ENCODE measurements around the gene SLC26A1.

The SLC26A1 gene, protein sequence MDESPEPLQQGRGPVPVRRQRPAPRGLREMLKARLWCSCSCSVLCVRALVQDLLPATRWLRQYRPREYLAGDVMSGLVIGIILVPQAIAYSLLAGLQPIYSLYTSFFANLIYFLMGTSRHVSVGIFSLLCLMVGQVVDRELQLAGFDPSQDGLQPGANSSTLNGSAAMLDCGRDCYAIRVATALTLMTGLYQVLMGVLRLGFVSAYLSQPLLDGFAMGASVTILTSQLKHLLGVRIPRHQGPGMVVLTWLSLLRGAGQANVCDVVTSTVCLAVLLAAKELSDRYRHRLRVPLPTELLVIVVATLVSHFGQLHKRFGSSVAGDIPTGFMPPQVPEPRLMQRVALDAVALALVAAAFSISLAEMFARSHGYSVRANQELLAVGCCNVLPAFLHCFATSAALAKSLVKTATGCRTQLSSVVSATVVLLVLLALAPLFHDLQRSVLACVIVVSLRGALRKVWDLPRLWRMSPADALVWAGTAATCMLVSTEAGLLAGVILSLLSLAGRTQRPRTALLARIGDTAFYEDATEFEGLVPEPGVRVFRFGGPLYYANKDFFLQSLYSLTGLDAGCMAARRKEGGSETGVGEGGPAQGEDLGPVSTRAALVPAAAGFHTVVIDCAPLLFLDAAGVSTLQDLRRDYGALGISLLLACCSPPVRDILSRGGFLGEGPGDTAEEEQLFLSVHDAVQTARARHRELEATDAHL

GRCh38 chr4:993111-994029, at the start of gene SLC26A1:
TSS of gene SLC26A1 (minus strand) at chr4:993404. CDS start at chr4:991703, 1,701 bp downstream.
- DNase-seq, result no peak

DNA sequence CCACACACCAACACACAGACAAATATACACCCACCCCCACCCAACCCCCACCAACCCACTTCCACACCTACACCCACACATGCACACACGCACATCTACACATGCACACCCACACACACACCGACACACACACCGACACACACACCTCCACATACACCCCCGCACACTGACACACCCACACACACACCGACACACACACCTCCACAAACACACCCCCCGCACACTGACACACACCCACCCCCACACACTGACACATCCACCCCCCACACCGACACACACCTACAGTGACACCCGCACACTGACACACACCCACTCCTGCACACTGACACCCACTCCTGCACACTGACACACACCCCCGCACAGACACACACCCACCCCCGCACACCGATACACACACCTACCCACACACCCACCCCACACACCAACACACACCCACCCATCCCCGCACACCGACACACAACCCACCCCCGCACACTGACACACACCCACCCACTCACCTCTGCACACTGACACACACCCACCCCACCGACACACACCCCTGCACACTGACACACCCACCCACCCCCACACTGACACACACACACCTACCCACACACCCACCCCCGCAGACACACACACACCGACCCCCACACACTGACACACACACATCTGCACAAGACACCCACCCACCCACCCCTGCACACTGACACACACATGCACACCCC, 49.3 kb upstream of the SLC26A1 start:
- DNase-seq, result no peak

GRCh38 chr4:1041936-1042330, 48.7 kb upstream of the SLC26A1 start:
- no peak for DNase-seq

- no peak for DNase-seq
These were observed 48.1 kb upstream of the SLC26A1 start for GRCh38 chr4:1041147-1041935.

DNA sequence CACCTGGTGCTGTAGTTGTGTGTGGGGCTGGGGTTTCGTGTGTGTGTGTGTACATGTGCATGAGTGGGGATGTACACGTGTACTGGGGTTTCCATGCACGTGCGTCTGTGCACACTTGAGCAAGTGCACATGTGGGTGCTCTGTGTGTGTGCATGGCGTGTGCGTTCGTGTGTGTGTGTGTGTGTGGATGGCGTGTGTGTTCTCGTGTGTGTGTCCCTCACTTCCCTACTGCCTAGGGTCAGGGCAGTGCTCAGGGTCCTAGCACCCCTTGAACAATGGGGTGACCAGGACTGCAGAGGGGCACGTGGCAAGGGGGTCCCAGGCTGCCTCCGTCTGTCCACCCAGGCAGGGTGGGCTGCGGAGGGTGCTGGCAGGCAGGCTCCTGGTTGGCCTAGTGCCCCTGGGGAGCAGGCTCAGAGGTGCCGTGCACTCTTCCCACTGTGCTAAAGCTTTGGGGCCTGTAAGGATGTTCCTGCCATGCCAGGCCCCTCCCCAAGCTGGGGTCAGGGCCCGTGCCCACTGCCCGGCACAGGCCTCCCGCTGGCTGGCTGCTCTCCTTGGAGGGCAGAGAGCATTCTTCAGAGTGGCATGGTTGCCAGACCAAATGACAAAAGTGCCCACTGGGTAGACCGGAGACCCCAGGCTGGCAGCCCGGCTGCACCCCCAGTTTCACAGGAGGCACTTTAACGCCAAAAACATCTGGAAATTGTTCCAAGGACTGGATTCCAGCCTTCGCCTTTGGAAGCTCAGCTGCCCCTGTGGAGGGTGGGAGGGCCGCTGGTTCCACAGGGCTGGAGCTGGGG, 47.3 kb upstream of the SLC26A1 start:
- no peak for DNase-seq

DNA sequence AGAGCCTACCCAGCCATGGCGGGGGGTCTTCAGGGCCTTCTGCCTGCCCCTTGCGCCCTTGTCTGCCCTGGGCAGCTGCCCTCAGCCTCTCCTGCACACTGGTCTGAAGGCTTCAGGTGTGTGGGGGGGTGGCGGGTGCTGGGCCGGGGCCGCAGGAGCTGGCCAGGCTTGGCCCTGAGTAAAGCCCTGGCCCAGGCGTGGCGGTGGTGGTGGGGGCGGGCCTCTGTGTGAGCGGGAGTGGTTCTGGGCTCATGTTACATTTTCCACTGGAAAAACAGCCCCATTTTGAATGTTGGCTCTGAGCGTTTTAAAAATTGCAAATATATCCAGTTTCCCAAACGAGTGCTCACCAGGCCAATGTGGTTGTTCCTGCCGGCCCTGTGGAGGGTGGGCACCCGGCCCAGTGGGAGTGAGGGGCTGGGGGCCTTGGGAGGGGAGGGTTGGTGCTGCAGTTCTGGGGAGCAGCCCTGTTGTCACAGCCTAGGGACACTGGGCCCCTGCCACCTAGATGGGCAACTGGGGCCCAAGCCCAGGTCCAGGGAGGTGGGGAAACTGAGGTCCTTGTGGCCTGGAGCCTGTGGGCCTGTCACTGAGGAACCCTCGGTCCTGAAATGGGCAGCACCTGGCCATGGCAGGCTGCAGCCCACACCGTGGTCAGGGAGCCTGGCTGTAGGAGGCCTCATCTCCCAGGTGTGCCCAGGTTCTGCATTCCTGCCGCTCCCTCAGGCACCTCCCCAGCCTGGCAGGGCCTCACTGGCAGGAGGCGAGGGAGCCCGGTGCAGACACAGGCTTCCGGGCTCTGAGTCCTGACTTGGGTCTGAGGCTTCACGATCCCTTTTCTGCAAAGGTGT, 46.5 kb upstream of the SLC26A1 start:
- no peak for DNase-seq

- DNase-seq, result no peak
These were observed 45.8 kb upstream of the SLC26A1 start for GRCh38 chr4:1038948-1039492.

- no peak for DNase-seq
These were observed 44.0 kb upstream of the SLC26A1 start for GRCh38 chr4:1036976-1037810.

GRCh38 chr4:1036095-1036494, 42.9 kb upstream of the SLC26A1 start:
- no peak for DNase-seq

DNA sequence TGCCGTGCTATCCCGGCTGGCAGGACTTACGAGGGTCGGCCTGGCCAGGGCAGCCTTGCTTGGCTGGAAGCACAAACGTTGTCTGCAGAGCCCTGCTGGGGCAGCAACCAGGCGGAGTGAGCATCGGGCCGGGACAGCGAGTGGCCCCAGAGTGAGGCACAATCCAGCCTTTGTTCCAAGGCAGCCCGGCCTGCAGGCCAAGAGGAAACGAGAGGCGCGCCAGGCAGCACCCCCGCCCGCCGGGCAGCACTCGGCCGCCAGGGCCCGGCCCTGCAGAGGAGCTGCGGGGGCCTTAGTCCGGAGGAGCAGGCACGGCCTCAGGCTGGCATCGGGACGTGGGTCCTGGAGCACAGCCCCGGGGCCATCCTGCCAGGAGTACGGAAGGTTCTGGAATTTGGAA, 42.3 kb upstream of the SLC26A1 start:
- no peak for DNase-seq

- DNase-seq, result no peak
These were observed 40.8 kb upstream of the SLC26A1 start for GRCh38 chr4:1033840-1034551.

DNA sequence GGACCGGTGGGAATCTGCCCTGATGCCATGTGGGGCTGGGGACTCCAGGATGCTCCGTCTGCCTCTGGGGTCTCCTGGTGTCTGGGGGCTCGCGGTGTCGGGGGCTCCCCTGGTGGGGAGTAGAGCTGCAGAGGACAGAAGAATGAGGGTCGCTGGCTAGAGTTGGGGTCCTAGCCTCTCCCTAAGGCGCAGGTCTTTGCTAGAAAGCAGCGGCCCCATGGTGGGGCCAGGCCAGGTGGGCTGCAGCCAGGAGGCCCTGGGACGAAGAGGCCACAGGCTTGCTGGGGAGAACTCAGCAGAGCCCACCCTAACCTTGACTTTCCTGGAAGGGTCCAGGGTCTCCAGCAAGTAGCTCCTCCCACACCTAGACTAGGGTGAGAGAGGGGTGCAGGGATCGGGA, 39.7 kb upstream of the SLC26A1 start:
- DNase-seq, result no peak

GRCh38 chr4:1031956-1032795, 39.0 kb upstream of the SLC26A1 start:
- no peak for DNase-seq

DNA sequence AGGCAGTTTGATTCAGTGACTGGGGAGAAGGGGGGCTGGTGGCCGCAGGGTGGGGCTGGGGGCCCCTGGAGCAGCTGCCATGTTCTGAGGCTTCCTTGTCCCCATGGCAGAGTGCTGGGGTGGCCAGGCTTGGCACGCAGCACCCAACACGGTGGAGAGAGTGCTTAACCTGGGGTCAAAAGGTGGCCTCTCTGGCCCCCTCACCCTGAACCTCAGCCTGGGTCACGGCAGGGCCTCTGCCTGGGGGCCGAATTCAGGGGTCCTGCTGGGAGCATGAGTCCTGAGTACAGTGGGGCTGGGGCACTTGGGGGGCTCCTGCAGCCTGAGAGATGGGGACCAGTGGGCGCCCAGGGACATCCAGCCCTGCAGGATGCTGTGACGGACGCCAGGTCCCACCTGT, 38.1 kb upstream of the SLC26A1 start:
- no peak for DNase-seq

GRCh38 chr4:1030559-1030958, 37.4 kb upstream of the SLC26A1 start:
- DNase-seq, result no peak

- DNase-seq, result no peak
These were observed 36.8 kb upstream of the SLC26A1 start for GRCh38 chr4:1030031-1030430.

- no peak for DNase-seq
These were observed 36.3 kb upstream of the SLC26A1 start for GRCh38 chr4:1029529-1029928.
